Peyer's patch (tissue), 4 donors: ENCODE measurements around the gene MAP7D2. TPM values are rescaled to one million over a fixed set of nuclear protein-coding genes. Genes with fewer than 3 reads are reported as not detected.

Experiments used
- DNase-seq, 3 donors: peaks; one replicate each; pipeline ENCODE4 v3.0.0-alpha.2; 2017 to 2019
- H3K27ac ChIP-seq, 4 donors: fragments of 200-600 bp; sonication (generic); one replicate each; pipeline ENCODE4 v1.5.1; 2016 to 2019
- H3K27me3 ChIP-seq, 2 donors: fragments of 200-600 bp; sonication (generic); one replicate each; pipeline ENCODE4 v1.5.1; 2019
- H3K36me3 ChIP-seq, 3 donors: fragments of 200-600 bp; sonication (generic); one replicate each; pipeline ENCODE4 v1.5.1; 2016 to 2019
- H3K4me1 ChIP-seq, 4 donors: fragments of 200-600 bp; sonication (generic); one replicate each; pipeline ENCODE4 v1.5.1; 2016 to 2019
- H3K4me3 ChIP-seq, 4 donors: fragments of 200-600 bp; sonication (generic); 1 replicate in 3 of 4; 2 replicates in 1 of 4; pipeline ENCODE4 v1.5.1; 2016 to 2019; ENCODE audit warnings: mild to moderate bottlenecking in 1 of 4
- H3K9me3 ChIP-seq, 4 donors: fragments of 200-600 bp; sonication (generic); one replicate each; pipeline ENCODE4 v1.5.1; 2016 to 2019; ENCODE audit warnings: mild to moderate bottlenecking in 1 of 4
- CTCF ChIP-seq, 6 experiments: fragments of 450-650 bp in 4 of 6; fragments of 200-600 bp in 2 of 6; sonication (generic) in 1 of 6; IDR thresholded peaks; one replicate each; pipeline ENCODE4 v1.5.1; 2017 to 2019; ENCODE audit warnings: antibody characterized with exemption in 6 of 6, mild to moderate bottlenecking in 3 of 6, moderate library complexity in 1 of 6
- POLR2A ChIP-seq, 2 donors: fragments of 450-650 bp; IDR thresholded peaks; one replicate each; pipeline ENCODE4 v1.5.1; 2017; ENCODE audit warnings: antibody characterized with exemption in 2 of 2, mild to moderate bottlenecking in 2 of 2, moderate library complexity in 2 of 2
- total RNA-seq, 4 donors: library from RNA; depleted of rRNA; stranded (reverse); fragments of >200 nt; gene quantifications; one replicate each; pipeline ENCODE4 v1.1.0, GENCODE V29; 2016

The MAP7D2 gene
- total RNA-seq, 4 donors from 2014 or later = 1.3 to 5.3 (median 2.9) TPM

DNA sequence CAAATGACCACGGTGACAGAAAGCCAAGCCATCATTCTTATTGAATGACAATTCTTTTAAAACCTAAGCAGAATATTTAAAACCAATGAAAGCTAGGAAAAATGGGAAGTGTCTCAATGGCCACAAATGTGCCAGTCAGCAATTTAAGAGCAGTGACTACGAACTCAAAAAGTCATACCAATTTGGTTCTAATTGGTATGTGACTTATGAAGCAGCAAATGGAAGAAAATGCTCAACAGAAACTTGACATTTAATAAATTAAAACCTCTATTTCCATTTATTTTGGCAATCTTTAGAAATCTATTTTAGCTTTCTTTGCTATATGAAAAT lies 100.1 kb downstream of the MAP7D2 start:
- TF ChIP-seq CTCF (IDR thresholded peaks at IDR 0.05) = no peak
- TF ChIP-seq POLR2A (IDR thresholded peaks at IDR 0.05) = no peak
- no peak for DNase-seq
- H3K4me3 ChIP-seq = no peak overlapping the region
- H3K9me3 ChIP-seq = no peaks in the 10 kb centered on the region
- no peak overlapping the region for H3K27ac ChIP-seq
- H3K36me3 ChIP-seq = no peaks in the 10 kb centered on the region
- no peaks in the 10 kb centered on the region for H3K4me1 ChIP-seq
- H3K27me3 ChIP-seq = no peaks in the 10 kb centered on the region

- no peak for TF ChIP-seq POLR2A (IDR thresholded peaks at IDR 0.05)
- no peak for TF ChIP-seq CTCF (IDR thresholded peaks at IDR 0.05)
- no peak overlapping the region for H3K27ac ChIP-seq
- H3K4me3 ChIP-seq = no peak overlapping the region
- DNase-seq = no peak
- H3K36me3 ChIP-seq = no peaks in the 10 kb centered on the region
- no peaks in the 10 kb centered on the region for H3K9me3 ChIP-seq
- no peaks in the 10 kb centered on the region for H3K27me3 ChIP-seq
- no peaks in the 10 kb centered on the region for H3K4me1 ChIP-seq
Observed at GRCh38 chrX:20015945-20016615, 100.6 kb downstream of the MAP7D2 start.

- no peak for DNase-seq
- Histone ChIP-seq H3K36me3 (no peaks in the 10 kb centered on the region), H3K27me3 (no peaks in the 10 kb centered on the region), H3K4me3 (no peak overlapping the region), H3K27ac (no peak overlapping the region), H3K4me1 (no peaks in the 10 kb centered on the region), H3K9me3 (no peaks in the 10 kb centered on the region)
- TF ChIP-seq CTCF (IDR thresholded peaks at IDR 0.05) (no peak), POLR2A (IDR thresholded peaks at IDR 0.05) (no peak)
Observed at GRCh38 chrX:20015422-20015821, 101.3 kb downstream of the MAP7D2 start.

DNA sequence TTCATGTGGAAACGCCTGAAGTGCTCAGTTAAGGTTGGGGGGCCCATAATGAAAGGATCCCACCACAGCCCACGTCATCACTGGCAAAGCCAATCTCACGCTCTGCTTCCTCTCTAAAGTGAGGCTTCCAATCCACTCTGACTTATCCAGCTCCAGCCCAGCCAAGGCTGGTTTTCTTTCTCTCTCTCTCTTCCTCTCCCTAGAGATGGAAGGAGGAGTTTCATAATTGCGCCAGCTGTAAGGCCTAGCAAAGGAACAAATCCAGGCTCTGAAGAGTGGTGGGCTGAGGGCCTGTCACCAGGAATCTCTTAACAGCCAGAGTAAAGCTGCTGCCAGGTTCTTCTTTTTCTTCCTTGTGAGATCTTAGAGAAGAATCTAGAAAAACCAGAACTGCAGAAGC lies 105.1 kb downstream of the MAP7D2 start:
- TF ChIP-seq CTCF (IDR thresholded peaks at IDR 0.05) (no peak), POLR2A (IDR thresholded peaks at IDR 0.05) (no peak)
- H3K36me3 ChIP-seq = no peaks in the 10 kb centered on the region
- H3K27me3 ChIP-seq = no peaks in the 10 kb centered on the region
- H3K4me1 ChIP-seq = no peaks in the 10 kb centered on the region
- no peak overlapping the region for H3K4me3 ChIP-seq
- no peak overlapping the region for H3K27ac ChIP-seq
- H3K9me3 ChIP-seq = no peaks in the 10 kb centered on the region
- DNase-seq = no peak

DNA sequence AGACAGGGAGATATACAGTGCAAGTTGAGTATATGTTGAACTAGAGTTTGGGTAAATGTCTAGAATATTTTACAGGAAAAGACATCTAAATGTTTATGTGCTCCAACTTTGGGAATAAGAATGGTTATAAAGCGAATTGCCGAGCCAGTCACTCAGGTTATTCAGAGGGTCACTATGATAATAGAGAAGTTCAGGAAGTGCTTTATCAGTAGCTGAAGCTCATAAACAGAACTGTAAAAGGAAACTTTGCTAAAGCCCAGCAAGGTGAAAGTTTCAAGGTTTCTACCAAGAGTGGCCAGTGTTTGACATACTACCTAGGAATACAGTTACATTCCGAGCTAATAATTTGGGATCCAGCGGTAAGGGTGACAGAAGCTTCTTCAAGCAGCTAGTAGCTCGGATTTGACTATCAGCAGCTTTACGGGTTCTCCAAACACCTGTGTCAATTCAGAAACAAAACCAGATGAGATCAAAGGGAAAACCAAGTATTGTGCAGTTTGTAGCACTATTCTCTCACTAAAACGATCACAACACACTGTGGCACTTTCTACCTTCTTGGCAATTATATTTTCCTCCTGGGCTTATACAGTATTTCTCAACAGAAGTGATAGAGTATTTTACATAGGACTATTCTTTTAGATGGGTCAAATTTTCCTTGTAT lies 108.6 kb downstream of the MAP7D2 start:
- DNase-seq = no peak
- Histone ChIP-seq H3K27ac (no peak overlapping the region), H3K27me3 (no peaks in the 10 kb centered on the region), H3K4me1 (no peaks in the 10 kb centered on the region), H3K4me3 (no peak overlapping the region), H3K36me3 (no peaks in the 10 kb centered on the region), H3K9me3 (no peaks in the 10 kb centered on the region)
- TF ChIP-seq POLR2A (IDR thresholded peaks at IDR 0.05) (no peak), CTCF (IDR thresholded peaks at IDR 0.05) (no peak)
